NCI-H345 (cell line): ENCODE measurements around the gene DUSP9.
A peak's percentile ranks its signal among the peaks of the same experiment; 100 is the strongest.

Experiments
- DNase-seq: peaks from one replicate; lab custom pipeline; 2025; lab: John Stamatoyannopoulos, UW

Gene DUSP9

DNA sequence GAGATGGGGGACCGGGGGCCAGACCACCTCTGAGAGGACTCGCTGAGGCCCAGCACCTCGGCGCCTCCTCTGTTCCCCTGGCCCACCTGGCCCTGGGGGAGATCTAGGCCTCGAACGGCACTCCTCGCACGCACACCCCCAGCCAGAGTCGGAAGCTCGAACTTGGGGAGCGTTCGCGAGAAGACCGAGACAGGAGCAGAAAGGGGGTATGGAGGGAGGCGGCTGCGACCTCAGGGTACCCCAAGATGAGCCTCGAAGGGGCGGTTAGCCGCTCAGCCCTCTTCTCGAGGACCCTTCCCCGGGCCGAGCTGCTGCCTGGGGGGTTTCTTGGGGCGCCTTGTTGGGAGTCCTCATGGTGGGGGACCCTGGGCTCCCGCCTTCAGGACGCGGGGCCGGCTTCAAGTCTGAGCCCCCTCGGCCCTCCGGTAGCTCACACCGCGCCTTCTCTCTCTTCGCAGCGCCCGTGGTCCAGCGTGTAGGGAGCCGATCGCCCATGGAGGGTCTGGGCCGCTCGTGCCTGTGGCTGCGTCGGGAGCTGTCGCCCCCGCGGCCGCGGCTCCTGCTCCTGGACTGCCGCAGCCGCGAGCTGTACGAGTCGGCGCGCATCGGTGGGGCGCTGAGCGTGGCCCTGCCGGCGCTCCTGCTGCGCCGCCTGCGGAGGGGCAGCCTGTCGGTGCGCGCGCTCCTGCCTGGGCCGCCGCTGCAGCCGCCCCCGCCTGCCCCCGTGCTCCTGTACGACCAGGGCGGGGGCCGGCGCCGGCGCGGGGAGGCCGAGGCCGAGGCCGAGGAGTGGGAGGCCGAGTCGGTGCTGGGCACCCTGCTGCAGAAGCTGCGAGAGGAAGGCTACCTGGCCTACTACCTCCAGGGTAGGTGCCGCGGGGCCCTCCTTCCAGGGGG is 706 bp downstream of the DUSP9 start:
- DNase-seq, result no peak

DNA sequence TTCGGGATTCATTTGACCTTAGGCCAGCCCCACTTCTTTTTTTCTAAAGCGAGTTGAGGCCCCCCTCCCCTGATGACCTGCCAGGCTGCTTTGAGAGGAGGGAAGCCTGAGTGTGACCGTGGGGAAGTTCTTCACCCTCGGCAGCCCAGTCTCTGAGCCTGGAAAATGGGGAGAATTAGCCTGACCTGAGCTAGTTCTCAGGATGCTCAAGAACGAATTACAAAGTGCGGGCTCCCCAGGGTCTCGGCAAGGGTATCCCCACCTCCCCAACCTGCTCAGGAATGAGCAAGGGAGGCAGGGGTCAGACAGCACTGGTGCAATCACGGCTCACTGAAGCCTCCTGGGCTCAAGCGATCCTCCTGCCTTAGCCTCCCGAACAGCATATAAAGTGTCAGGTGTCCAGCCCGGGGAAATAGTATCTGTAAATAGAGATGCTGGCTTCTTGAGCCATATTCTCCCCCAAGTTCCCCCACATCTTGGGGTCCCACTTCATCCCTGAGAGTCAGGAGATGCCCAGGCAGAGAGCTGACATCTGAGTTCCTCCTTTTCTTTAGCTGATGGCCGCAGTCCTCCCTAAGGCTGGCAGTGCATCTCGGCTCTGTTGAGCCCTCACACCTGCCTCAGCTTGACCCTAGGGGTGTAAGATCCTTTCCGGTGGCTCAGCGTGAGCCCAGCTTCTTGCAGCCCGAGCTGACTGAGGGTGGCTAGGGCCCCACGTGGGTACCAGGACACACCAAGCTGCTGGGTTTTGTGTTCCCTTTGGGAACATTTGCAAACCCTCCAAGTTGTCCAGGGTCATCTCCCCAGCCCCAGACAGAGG is 1.6 kb downstream of the DUSP9 start:
- DNase-seq, result no peak

DNA sequence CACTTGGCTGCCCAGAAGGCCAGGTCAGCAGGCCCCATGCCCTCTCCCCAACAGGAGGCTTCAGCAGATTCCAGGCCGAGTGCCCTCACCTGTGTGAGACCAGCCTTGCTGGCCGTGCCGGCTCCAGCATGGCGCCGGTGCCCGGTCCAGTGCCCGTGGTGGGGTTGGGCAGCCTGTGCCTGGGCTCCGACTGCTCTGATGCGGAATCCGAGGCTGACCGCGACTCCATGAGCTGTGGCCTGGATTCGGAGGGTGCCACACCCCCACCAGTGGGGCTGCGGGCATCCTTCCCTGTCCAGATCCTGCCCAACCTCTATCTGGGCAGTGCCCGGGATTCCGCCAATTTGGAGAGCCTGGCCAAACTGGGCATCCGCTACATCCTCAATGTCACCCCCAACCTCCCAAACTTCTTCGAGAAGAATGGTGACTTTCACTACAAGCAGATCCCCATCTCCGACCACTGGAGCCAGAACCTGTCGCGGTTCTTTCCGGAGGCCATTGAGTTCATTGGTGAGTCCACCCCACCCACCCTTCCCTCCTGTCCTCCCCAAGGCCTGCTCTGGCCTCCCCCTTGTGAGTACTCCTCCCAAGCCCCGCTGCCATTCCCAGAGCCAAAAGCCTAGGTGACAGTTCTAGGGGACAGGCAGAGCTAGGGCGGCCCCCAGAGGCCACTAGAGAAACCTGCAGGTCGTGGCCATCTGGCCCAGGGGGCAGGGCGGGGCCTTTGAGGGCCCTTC is 2.3 kb downstream of the DUSP9 start:
- peak; percentile 30 for DNase-seq

DNA sequence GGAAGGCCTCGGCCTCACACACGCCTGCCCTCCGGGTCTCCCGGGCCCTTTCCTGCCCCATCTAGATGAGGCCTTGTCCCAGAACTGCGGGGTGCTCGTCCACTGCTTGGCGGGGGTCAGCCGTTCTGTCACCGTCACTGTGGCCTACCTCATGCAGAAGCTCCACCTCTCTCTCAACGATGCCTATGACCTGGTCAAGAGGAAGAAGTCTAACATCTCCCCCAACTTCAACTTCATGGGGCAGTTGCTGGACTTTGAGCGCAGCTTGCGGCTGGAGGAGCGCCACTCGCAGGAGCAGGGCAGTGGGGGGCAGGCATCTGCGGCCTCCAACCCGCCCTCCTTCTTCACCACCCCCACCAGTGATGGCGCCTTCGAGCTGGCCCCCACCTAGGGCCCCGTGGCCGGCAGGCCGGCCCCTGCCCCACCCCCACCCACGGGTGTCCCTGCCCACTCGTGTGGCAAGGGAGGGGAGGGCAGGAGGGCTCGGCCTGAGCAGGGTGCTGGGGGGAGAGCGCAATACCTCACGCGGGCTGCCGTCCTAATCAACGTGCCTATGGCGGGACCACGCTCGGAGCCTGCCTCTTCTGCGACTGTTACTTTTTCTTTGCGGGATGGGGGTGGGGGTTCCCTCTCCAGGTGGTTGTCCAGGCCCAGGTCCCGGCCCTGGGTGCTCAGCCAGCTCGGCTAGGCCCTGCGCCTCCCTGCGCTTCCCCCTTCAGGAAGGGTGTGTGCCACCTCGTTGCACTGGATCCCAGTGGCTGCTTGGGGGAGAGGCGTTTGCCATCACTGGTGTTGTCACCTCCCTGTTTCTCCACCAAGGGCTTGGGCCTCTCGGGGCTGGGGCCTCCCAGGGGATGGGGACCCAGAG is 3.1 kb downstream of the DUSP9 start:
- no peak for DNase-seq

DNA sequence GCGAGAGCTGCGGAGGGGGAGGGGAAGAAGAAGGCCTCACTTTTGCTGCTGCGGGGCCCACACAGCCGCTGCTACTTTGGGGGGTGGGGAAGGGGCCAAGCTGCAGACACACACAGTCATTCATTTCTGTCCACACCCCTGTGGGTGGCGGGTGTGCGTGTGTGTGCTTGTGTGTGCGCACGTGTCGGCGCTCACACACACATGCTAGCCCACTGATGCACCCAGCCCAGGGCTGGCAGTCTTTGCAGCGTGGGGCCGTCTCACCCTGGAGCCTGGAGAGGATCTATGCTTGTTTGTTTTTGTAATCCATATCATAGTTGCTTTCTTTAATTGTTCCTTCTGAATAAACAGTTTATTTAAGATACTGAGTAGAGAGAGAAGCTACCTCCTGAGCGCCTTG is 4.0 kb downstream of the DUSP9 start:
- DNase-seq, result no peak

DNA sequence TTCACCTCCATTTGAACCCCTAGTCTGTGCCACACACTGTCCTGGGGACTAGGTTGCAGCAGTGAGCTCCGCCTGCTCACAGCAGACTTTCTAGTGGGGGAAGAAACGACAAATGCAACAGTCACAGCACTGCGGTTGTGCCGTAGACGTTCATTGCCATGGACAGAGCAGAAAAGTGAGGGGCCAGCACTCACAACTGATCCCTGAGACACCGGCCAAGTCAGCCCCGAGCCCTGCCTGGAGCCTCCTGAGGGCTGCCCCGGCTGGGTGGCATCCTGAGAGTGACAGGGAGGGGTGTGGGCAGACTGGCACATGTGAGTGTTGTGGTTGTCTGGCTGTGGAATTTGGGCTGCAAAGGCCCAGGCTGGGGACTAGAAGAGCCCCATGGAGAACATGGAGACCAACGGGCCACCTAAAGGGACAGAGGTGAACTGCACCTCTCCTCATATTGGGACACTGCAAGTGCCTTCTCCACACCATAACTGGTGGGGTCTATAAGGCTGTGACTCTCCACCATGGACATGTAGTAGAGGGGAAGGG is 4.6 kb downstream of the DUSP9 start:
- DNase-seq, result no peak

DNA sequence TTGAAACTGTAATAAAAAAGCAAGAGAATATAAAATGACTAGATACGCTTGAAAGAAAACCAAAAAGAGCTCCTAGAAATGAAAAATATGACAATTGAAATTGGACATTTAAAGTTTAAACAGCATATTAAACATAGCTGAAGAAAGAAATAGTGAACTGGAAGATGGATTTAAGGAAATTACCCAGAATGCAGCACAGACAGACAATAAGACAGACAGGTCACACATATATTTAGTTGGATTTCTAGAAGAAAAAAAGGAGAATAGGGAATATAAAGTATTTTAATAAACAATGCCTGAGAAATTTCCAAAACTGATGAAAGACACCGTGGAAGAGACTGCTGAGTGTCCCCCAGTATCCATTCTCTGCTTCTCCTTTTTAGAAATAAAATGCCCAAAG is 6.6 kb downstream of the DUSP9 start:
- no peak for DNase-seq

DNA sequence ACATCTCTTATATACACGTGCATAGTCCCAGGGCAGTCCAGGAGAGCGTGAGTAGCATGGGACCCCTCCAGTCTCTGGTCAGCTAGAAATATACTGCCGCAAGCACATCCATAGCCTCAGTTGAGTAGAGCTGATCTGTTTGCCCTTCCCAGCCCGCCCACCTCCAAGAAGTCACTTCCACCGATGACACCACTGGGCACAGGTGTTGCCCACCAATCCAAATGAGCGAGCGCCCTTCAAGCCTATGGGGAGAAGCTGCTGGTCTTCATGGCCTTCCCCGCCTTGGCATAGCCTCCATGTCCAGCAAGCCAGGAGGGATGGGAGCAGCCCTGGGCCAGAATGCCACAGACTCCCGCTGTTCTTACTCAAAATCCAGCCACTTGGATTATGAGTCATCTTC is 10.2 kb downstream of the DUSP9 start:
- no peak for DNase-seq

DNA sequence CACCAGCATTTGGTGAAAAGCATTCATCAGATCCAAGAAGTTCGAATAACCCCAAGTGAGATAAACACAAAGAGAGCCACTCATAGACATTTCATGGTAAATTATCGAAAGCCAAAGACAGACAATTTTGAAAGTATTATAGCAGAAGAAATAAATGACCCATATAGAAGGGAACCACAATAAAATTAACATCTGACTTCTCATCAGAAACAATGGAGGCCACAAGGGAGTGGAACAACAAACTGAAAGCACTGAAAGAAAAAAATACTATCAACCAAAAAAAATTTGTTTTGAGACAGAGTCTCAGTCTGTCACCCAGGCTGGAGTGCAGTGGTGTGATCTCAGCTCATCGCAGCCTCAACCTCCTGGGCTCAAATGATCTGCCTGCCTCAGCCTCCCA is 12.3 kb downstream of the DUSP9 start:
- DNase-seq, result no peak

DNA sequence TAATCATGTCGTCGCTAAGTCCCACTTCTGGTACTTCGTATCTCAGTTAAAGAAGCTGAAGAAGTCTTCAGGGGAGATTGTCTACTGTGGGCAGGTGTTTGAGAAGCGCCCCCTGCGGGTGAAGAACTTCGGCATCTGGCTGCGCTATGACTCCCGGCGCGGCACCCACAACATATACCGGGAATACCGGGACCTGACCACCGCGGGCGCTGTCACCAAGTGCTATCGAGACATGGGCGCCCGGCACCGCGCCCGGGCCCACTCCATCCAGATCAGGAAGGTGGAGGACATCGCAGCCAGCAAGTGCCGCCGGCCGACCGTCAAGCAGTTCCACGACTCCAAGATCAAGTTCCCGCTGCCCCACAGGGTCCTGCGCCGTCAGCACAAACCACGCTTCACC is 15.3 kb downstream of the DUSP9 start:
- no peak for DNase-seq

DNA sequence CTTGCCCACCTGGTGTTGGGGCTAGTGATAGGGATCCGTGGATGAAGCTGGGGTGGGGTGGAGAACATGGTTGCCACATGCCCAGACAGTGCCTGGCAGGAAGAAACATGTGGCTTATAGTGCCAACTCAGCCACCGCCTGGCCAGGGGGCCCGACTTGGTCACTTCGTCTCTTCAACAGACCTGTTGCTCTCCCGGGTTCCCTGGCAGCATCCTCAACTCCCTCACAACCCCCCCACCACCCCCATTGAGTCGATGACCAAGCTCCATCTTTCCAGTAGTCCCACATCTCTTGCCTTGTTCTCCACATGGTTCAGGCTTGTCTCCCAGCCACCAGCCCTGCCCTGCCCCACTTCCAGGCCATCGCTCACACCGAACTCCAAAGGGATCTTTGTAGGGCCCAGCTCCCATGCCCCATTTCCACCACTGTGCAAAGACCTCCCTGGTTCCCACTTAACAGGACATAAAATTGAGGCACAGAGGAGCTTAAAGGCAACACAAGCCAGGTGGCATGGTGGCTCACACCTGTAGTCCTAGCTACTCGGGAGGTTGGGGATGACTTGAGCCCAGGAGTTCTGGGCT is 18.8 kb downstream of the DUSP9 start:
- no peak for DNase-seq

DNA sequence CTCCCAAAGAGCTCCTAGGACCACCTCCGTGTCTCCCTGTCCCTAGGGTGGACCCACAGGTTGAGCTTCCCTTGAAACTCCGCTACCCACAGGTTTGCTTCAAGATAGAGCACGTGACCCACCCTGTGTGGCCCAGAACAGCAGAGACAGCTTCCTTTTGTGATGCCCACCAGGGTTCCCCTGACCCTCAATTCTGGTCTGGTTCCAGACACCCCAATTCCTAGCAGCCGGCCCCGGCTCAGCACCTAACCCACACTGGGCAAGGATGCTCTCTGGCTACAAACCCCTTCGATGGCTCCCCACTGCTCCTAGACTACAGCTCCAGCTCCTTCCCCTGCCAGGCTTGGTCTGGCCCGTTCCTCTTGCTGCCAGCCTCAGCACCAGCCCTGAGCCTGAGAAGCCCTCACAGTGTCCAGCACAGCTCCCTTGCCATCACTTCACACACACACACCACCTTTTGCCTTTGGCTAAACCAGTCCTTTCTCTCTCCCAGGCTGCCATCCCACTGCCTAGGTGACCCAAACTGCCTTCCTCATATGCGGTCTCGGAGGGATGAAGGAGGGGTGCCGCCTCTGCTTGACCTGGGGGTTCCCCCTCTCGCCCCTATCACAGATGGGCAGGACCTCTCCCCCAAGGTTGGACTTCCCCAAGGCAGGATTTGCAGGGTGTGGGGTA is 20.4 kb downstream of the DUSP9 start:
- DNase-seq, result no peak

DNA sequence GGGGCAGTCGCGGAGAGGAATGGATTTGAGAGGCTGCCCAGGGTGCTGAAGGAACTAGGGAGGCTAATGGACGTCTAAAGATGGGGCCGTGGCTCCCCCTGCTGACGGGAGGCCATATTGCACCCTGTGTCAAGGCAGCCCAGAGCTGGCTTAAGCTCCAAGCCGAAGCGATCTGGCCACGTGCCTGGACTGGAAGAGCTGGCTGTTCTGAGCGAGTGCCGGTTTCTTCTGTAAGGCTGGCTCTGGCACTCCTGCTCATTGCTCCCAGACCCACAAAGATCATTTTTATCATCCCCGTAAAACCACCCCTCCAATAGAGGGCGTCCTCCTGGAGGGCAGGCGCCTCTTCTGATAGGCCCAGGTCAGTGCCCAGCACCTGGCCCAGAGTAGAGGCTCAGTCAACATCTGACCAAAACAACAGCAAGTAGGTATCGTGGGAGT is 21.0 kb downstream of the DUSP9 start:
- DNase-seq, result peak; percentile 72

DNA sequence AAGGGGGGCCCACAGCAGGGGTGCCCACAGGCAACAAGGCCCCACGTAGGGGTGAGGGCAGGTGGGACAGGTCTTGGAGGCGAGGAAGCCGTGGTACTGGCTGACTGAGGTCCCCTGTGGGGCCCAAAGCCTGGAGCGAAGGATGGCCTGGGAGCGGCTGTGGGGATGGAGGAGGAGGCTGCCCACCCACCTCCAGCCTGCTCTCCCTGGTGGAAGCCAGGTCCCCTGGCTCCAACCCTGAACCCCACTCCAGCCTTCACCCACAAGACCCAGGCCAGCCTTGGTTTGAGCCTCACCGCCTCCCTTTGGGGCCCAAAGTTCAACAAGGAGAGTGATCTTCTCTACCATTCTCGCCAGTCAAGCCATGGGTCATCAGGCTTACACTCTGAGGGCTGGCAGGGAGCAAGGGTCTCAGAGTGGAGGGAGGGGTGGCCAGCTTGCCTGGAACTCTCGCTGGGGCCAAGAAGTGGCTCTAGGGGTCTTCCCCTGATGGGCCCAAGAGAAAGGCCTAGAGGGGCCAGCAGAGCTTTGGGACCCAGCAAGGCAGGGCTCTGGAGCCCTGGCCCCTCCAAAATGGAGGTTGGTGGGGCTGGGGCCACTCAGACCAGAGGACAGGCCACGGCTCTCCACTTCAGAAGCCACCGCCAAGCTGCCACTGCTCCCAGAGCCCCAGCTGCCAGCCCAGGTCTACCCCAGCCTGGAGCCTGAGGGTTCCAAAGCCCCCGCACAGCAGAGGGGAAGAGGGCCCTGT is 21.6 kb downstream of the DUSP9 start:
- no peak for DNase-seq

DNA sequence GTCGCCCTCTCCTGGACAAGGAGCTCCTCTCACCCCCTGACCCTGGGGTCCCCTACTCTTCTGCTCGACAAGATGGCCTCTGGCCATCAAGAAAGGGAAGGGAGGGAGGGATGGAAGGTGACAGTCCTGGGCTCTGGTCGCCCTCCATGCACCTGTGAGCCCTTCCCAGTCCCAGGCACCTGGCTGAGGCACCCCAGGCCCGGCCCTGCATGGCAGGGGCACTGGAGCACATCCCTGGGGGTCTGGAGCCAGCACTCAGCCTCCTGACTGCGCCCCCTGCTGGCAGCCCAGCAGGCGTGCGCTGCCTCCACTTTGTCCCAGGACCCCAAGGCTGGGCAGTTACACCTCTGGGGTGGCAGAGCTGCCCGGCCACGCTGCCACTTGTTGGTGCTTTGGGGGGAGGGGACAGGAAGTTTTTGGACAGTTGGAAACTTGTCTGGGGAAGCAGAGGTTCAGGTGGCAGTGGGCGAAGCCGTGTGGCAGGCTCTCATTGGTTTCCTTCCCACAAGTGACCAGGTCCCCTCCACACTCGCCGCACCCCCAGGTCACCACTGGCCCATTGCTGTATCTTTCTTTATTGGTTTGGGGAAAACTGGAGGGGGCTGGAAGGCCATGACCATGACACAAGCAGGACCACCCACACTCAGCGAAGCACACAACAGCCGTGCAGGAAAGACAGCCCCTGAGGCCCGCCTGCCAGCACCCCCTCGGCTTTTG is 22.3 kb downstream of the DUSP9 start:
- no peak for DNase-seq

DNA sequence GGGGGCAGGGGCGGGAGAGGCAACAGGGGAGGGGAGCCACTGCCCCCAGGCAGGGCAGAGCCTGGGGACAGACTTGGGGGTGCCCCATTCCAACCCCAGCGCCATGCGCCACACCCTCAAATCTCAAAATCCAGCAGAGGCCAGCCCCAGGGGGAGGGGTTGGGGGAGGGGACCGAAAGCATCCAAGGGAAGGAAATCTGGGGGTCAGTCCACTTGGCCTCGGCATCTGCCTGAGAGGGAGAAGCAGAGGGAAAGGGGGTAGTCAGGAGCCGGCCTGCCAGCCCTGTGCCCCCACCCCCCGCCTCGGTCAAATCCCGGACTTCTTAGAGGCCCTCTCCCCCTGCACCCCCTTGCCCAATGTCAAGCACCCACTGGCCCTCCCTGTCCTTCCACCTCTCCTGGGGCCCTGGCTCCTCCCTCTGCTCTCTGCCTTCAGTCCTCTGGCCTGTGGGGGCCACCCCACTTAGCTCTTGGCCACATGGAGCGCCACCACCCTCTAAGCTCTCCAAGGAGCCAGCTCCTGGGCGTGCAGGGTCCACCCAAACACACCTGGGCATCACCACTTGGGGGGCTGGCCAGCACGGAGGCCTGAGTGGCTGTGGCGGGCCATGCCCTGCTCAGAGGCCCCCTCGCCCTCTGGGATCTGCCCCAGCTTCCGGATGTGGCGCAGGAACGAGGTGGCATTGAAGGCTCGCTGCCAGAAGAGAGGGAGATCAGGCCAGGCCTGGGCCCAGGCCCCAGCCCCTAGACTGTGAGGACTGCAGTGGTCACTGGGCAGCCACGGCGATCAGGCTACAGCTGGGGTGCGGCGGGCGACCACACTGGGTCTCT is 23.1 kb downstream of the DUSP9 start:
- no peak for DNase-seq

DNA sequence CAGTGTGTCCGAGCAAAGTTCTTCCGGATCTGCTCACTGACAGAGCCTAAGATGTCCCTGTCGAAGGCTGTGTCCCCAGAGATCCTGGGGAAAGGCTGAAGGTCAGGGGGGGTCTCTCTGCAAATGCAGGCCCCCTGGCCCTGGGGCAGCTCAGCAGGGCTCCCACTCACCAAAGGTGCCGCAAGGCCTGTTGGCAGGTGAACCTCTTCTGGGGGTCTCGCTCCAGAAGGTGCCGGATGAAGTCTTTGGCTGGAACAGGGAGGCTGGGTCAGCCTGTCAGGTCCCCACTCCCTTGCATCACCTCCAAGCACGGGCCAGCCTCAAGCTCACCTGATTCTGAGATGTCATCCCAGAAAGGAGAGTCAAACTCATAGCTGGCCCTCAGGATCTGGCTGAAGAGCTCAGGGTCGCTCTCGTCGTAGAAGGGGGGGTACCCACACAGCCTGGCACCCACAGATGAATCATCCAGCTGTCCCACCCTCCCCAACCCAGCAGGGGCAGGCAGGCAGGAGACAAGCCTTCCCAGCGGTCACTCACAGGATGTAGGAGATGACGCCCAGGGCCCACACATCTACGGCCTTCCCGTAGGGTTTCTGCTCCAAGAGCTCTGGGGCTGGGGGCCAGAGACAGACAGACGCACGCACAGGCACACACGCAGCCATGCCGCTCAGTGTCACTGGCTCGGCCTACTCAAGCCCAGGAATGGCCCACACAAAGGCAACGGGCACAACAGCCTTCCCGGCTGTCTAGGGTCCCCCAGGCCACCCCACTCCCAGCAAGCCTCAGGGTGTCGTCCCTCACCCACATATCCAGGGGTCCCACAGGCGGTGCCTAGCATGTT is 24.0 kb downstream of the DUSP9 start:
- DNase-seq, result no peak
